Parathyroid adenoma (tissue), 2 donors: ENCODE measurements around the gene IL21.

ENCODE experiments used
- H2AFZ ChIP-seq: fragments of 300-600 bp; sonication (generic); one replicate; pipeline ENCODE4 v1.7.0; 2017; ENCODE audit warnings: antibody characterized with exemption, mild to moderate bottlenecking
- H3K27ac ChIP-seq: fragments of 300-600 bp; sonication (generic); one replicate; pipeline ENCODE4 v1.7.0; 2017
- H3K27me3 ChIP-seq: fragments of 300-600 bp; sonication (generic); one replicate; pipeline ENCODE4 v1.7.0; 2017; ENCODE audit warnings: low read length; ENCODE audit not compliant: control insufficient read depth, insufficient read depth
- H3K36me3 ChIP-seq: fragments of 300-600 bp; sonication (generic); one replicate; pipeline ENCODE4 v1.7.0; 2017; ENCODE audit warnings: low read length; ENCODE audit not compliant: control insufficient read depth, insufficient read depth
- H3K4me1 ChIP-seq: fragments of 300-600 bp; sonication (generic); one replicate; pipeline ENCODE4 v1.7.0; 2017; ENCODE audit warnings: control low read depth
- H3K4me2 ChIP-seq: fragments of 300-600 bp; sonication (generic); one replicate; pipeline ENCODE4 v1.7.0; 2017; ENCODE audit warnings: low read length
- H3K4me3 ChIP-seq: fragments of 300-600 bp; sonication (generic); one replicate; pipeline ENCODE4 v1.7.0; 2017; ENCODE audit warnings: low read depth, low read length
- H3K79me2 ChIP-seq: fragments of 300-600 bp; sonication (generic); one replicate; pipeline ENCODE4 v1.7.0; 2017; ENCODE audit warnings: control low read depth
- H3K9ac ChIP-seq: fragments of 300-600 bp; sonication (generic); one replicate; pipeline ENCODE4 v1.7.0; 2017; ENCODE audit warnings: mild to moderate bottlenecking
- H3K9me3 ChIP-seq: fragments of 300-600 bp; sonication (generic); one replicate; pipeline ENCODE4 v1.7.0; 2017; ENCODE audit warnings: low read length; ENCODE audit not compliant: control insufficient read depth
- CTCF ChIP-seq: fragments of 300-600 bp; sonication (generic); IDR thresholded peaks from one replicate; pipeline ENCODE4 v1.7.0; 2017; ENCODE audit warnings: antibody characterized with exemption, mild to moderate bottlenecking
- donor health status: primary hyperparathyroidism.

IL21 gene

GRCh38 chr4:122591196-122591595 lies 29.7 kb downstream of the IL21 start:
- H3K4me2 ChIP-seq = no peak overlapping the region
- no peaks in the 10 kb centered on the region for H3K79me2 ChIP-seq

GRCh38 chr4:122588453-122589238 lies 32.2 kb downstream of the IL21 start:
- H3K27me3 ChIP-seq = no peaks in the 10 kb centered on the region
- no peak overlapping the region for H3K9ac ChIP-seq
- H2AFZ ChIP-seq = no peak overlapping the region
- no peaks in the 10 kb centered on the region for H3K4me1 ChIP-seq
- no peaks in the 10 kb centered on the region for H3K36me3 ChIP-seq
- no peaks in the 10 kb centered on the region for H3K9me3 ChIP-seq
- H3K79me2 ChIP-seq = no peaks in the 10 kb centered on the region
- H3K27ac ChIP-seq = no peak overlapping the region
- H3K4me2 ChIP-seq = no peak overlapping the region
- no peak for TF ChIP-seq CTCF
- no peak overlapping the region for H3K4me3 ChIP-seq

More at GRCh38 chr4:122591196-122591595, 29.7 kb downstream of the IL21 start:
- no peak for TF ChIP-seq CTCF
- Histone ChIP-seq H2AFZ (no peak overlapping the region), H3K36me3 (no peaks in the 10 kb centered on the region), H3K9ac (no peak overlapping the region), H3K4me1 (no peaks in the 10 kb centered on the region), H3K4me3 (no peak overlapping the region), H3K27me3 (no peaks in the 10 kb centered on the region), H3K9me3 (no peaks in the 10 kb centered on the region), H3K27ac (no peak overlapping the region)

- no peak for TF ChIP-seq CTCF
- Histone ChIP-seq H2AFZ (no peak overlapping the region), H3K36me3 (no peaks in the 10 kb centered on the region), H3K9ac (no peak overlapping the region), H3K4me1 (no peaks in the 10 kb centered on the region), H3K79me2 (no peaks in the 10 kb centered on the region), H3K27ac (no peak overlapping the region), H3K27me3 (no peaks in the 10 kb centered on the region), H3K4me3 (no peak overlapping the region), H3K4me2 (no peak overlapping the region), H3K9me3 (no peaks in the 10 kb centered on the region)
Observed at GRCh38 chr4:122584519-122584918, 36.3 kb downstream of the IL21 start.

- no peak overlapping the region for H3K4me2 ChIP-seq
- H3K27ac ChIP-seq = no peak overlapping the region
- no peak for TF ChIP-seq CTCF
- no peaks in the 10 kb centered on the region for H3K79me2 ChIP-seq
- H3K4me3 ChIP-seq = no peak overlapping the region
- H3K9ac ChIP-seq = no peak overlapping the region
- H3K4me1 ChIP-seq = no peaks in the 10 kb centered on the region
- no peaks in the 10 kb centered on the region for H3K36me3 ChIP-seq
- no peaks in the 10 kb centered on the region for H3K27me3 ChIP-seq
- H2AFZ ChIP-seq = no peak overlapping the region
- no peaks in the 10 kb centered on the region for H3K9me3 ChIP-seq
Observed at GRCh38 chr4:122583906-122584305, 37.0 kb downstream of the IL21 start.
